ENCODE measurements around the gene PHF23. TPM values are rescaled to one million over a fixed set of nuclear protein-coding genes. Genes with fewer than 3 reads are reported as not detected.

Gene PHF23
- total RNA-seq, 3 donors from 2014 or later = 22.1 to 40.4 (median 37.7) TPM

GRCh38 chr17:7204336-7204735 is 34.9 kb downstream of the PHF23 start:
- no peaks in the 10 kb centered on the region for H3K9me3 ChIP-seq
- peak overlapping the region; percentile 45 to 71 (median 55) for H3K4me3 ChIP-seq
- no peak for TF ChIP-seq POLR2AphosphoS5 (IDR thresholded peaks at IDR 0.05)
- TF ChIP-seq CTCF (IDR thresholded peaks at IDR 0.05) = no peak
- no peak for TF ChIP-seq POLR2A (IDR thresholded peaks at IDR 0.05)
- H3K4me1 ChIP-seq = no peaks in the 10 kb centered on the region
- intact Hi-C loops (cut with DNase I; ENCODE audit: low total_unique reads) = no loop called here
- H3K27ac ChIP-seq = peak overlapping the region; percentile 68 to 81
- no peaks in the 10 kb centered on the region for H3K36me3 ChIP-seq
- DNase-seq (ENCODE audit: low spot score in 2 of 2) = no peak
- no peaks in the 10 kb centered on the region for H3K27me3 ChIP-seq

DNA sequence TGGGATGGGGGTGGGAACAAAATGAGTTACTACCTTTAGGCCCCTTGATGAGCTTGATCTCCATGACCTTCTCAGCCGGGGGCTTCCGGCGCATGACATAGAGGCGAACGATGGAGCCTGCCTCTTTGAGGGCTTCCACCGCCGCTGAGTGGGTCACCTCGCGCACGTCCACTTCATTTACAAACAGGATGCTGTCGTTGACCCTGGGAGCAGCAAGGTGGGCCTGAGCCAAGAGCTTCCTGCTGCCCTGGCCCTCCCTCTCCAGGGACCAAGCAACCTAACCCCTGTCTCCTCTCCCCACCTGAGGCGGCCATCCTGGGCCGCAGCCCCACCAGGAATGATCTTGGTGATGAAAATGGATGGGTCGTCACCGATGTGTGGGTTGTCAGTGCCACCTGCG is 35.9 kb downstream of the PHF23 start:
- TF ChIP-seq POLR2AphosphoS5 (IDR thresholded peaks at IDR 0.05) (no peak), POLR2A (IDR thresholded peaks at IDR 0.05) (no peak), CTCF (IDR thresholded peaks at IDR 0.05) (no peak)
- Histone ChIP-seq H3K4me3 (no peak overlapping the region), H3K27me3 (no peaks in the 10 kb centered on the region), H3K36me3 (no peaks in the 10 kb centered on the region), H3K4me1 (no peaks in the 10 kb centered on the region), H3K9me3 (no peaks in the 10 kb centered on the region), H3K27ac (no peak overlapping the region)
- intact Hi-C loops (cut with DNase I; ENCODE audit: low total_unique reads) = loop anchor here (2.0 kb wide), 1 partner anchor 77 kb away; the partner anchor contains the start of gene SLC2A4
- DNase-seq (ENCODE audit: low spot score in 2 of 2) = no peak

DNA sequence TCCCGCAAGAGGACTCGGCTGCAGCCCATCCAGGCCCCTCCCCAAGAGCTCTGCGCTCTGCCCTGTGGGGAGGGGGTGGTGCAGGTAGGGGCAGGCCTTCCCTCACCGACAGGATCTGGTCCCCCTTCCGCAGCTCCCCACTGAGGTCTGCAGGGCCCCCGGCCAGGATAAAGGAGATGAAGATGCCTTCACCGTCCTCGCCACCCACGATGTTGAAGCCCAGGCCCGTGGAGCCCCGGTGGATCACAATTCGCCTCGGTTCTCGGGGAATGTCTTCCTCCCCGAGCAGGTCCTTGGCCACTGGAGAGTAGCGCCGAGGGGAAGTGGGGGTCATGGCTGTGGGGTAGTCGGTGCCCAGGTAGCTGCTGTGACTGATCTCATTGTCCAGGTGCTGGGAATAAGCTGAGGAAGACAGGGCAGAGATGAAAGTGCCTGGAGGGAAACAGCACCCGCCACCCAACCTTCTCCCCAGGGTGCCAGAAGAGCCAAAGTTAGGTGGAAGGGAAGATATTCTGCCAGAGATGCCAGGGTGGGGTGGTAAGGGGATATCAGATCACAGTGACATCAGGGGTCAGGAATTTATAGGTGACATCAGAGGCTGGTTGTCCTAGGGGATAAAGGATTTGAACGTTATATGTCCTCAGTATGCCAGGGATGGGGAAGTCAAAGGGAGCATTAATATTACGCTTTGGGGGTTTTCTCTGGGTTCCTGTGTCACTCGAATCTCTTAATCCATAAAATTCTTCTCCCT is 42.4 kb downstream of the PHF23 start:
- Histone ChIP-seq H3K9me3 (no peaks in the 10 kb centered on the region), H3K4me1 (no peaks in the 10 kb centered on the region), H3K27me3 (no peaks in the 10 kb centered on the region), H3K36me3 (no peaks in the 10 kb centered on the region), H3K4me3 (no peak overlapping the region), H3K27ac (no peak overlapping the region)
- no peak for TF ChIP-seq CTCF (IDR thresholded peaks at IDR 0.05)
- TF ChIP-seq POLR2AphosphoS5 (IDR thresholded peaks at IDR 0.05) = no peak
- TF ChIP-seq POLR2A (IDR thresholded peaks at IDR 0.05) = no peak
- intact Hi-C loops (cut with DNase I; ENCODE audit: low total_unique reads) = no loop called here
- DNase-seq (ENCODE audit: low spot score in 2 of 2) = no peak

- Histone ChIP-seq H3K27me3 (no peaks in the 10 kb centered on the region), H3K36me3 (no peaks in the 10 kb centered on the region), H3K4me1 (no peaks in the 10 kb centered on the region), H3K27ac (no peak overlapping the region), H3K9me3 (no peaks in the 10 kb centered on the region), H3K4me3 (no peak overlapping the region)
- intact Hi-C loops (cut with DNase I; ENCODE audit: low total_unique reads) = no loop called here
- no peak for DNase-seq (ENCODE audit: low spot score in 2 of 2)
- TF ChIP-seq POLR2A (IDR thresholded peaks at IDR 0.05) (no peak), CTCF (IDR thresholded peaks at IDR 0.05) (no peak), POLR2AphosphoS5 (IDR thresholded peaks at IDR 0.05) (no peak)
Observed at GRCh38 chr17:7195971-7196370, 43.3 kb downstream of the PHF23 start.

GRCh38 chr17:7192271-7192937 is 46.9 kb downstream of the PHF23 start:
- Histone ChIP-seq H3K36me3 (no peaks in the 10 kb centered on the region), H3K4me1 (no peaks in the 10 kb centered on the region), H3K27me3 (no peaks in the 10 kb centered on the region), H3K27ac (no peak overlapping the region), H3K9me3 (no peaks in the 10 kb centered on the region), H3K4me3 (no peak overlapping the region)
- intact Hi-C loops (cut with DNase I; ENCODE audit: low total_unique reads) = no loop called here
- no peak for DNase-seq (ENCODE audit: low spot score in 2 of 2)
- TF ChIP-seq CTCF (IDR thresholded peaks at IDR 0.05) (no peak), POLR2A (IDR thresholded peaks at IDR 0.05) (no peak), POLR2AphosphoS5 (IDR thresholded peaks at IDR 0.05) (no peak)
